ENCODE results near the gene TMEM144. TPM values are rescaled to one million over a fixed set of nuclear protein-coding genes. Genes with fewer than 3 reads are reported as not detected.
A peak's percentile ranks its signal among the peaks of the same experiment; 100 is the strongest.

Gene TMEM144
- total RNA-seq, 1 experiment from 2014 or later = 3.4 TPM

GRCh38 chr4:158182736-158183135, 27.6 kb upstream of the TMEM144 start:
- H3K27ac ChIP-seq (ENCODE audit: insufficient read length, low read depth, low read length) = no peak overlapping the region

More at GRCh38 chr4:158182736-158183135, 27.6 kb upstream of the TMEM144 start:
- Histone ChIP-seq H4K8ac (replicated peaks; ENCODE audit: insufficient read length, low read depth, low read length) (no peak overlapping the region), H3K4me2 (ENCODE audit: insufficient read depth, insufficient read length, low read length) (no peak overlapping the region), H2BK20ac (ENCODE audit: low read depth, low read length, poor library complexity, severe bottlenecking) (no peak overlapping the region), H3K56ac (ENCODE audit: insufficient read length, low read depth, low read length) (no peak overlapping the region), H2BK12ac (ENCODE audit: insufficient read length, low read depth, low read length) (no peak overlapping the region), H3T11ph (ENCODE audit: low read length) (no peak overlapping the region), H3K14ac (ENCODE audit: insufficient read depth, low read length) (no peak overlapping the region), H2BK15ac (ENCODE audit: low read depth, low read length) (no peak overlapping the region), H3K4ac (ENCODE audit: low read depth, low read length) (no peak overlapping the region), H2BK120ac (ENCODE audit: low read depth, low read length, poor library complexity, severe bottlenecking) (no peak overlapping the region), H3K27me3 (ENCODE audit: insufficient read depth, low read length) (no peaks in the 10 kb centered on the region), H4K5ac (ENCODE audit: insufficient read length, low read depth, low read length) (no peak overlapping the region), H3K18ac (ENCODE audit: insufficient read length, low read depth, low read length) (no peak overlapping the region), H2AK5ac (ENCODE audit: insufficient read length, low read length) (no peak overlapping the region), H3K79me1 (ENCODE audit: insufficient read depth, low read depth, low read length, poor library complexity, severe bottlenecking) (no peaks in the 10 kb centered on the region), H3K79me2 (ENCODE audit: insufficient read depth, low read length) (no peaks in the 10 kb centered on the region), H3K9ac (ENCODE audit: extremely low read depth, insufficient read length, low read length) (no peak overlapping the region), H3K9me3 (ENCODE audit: control insufficient read depth, low read depth, low read length) (no peaks in the 10 kb centered on the region), H2BK5ac (ENCODE audit: insufficient read length, low read length) (no peak overlapping the region), H3K23me2 (ENCODE audit: insufficient read length, low read depth, low read length, poor library complexity, severe bottlenecking) (no peaks in the 10 kb centered on the region), H4K20me1 (ENCODE audit: control insufficient read depth, insufficient read depth, insufficient read length) (no peaks in the 10 kb centered on the region), H3K4me1 (ENCODE audit: insufficient read depth, low read length) (no peaks in the 10 kb centered on the region), H3K23ac (ENCODE audit: insufficient read length, low read depth, low read length) (no peak overlapping the region), H4K91ac (ENCODE audit: insufficient read length, low read depth, low read length) (no peak overlapping the region), H2AFZ (ENCODE audit: low read length) (no peak overlapping the region)
- DNase-seq = peak; percentile 30
- Mint-ChIP-seq H3K27ac (no peak overlapping the region), H3K9me3 (no peaks in the 10 kb centered on the region), H3K4me1 (no peaks in the 10 kb centered on the region), H3K27me3 (ENCODE audit: low read depth) (no peaks in the 10 kb centered on the region), H3K4me3 (no peak overlapping the region), H3K36me3 (ENCODE audit: insufficient read depth in 1 of 3, low read depth in 3 of 3) (no peaks in the 10 kb centered on the region)
- WGBS (ENCODE audit: extremely low coverage, insufficient read length, low lambda C conversion rate) = no CpG with 5 or more reads among the region's 15 CpGs
- no peak for TF ChIP-seq CTCF (conservative IDR thresholded peaks at IDR 0.05)

Measured in H9 (cell line).